Esophagus muscularis mucosa (tissue), 3 donors: ENCODE data around the gene POU5F1.
"Not testable (repeated sequence)": the region's sequence is repeated elsewhere in the genome, so short reads cannot be mapped to it uniquely, and the experiment has no call there.

Experiments
- CTCF ChIP-seq, 3 experiments: fragments of 200-600 bp in 2 of 3; fragments of 450-650 bp in 1 of 3; sonication (generic) in 2 of 3; IDR thresholded peaks; one replicate each; pipeline ENCODE4 v1.5.1; 2017 to 2019; ENCODE audit warnings: antibody characterized with exemption in 3 of 3, mild to moderate bottlenecking in 2 of 3, moderate library complexity in 1 of 3
- POLR2A ChIP-seq: fragments of 450-650 bp; IDR thresholded peaks from one replicate; pipeline ENCODE4 v1.6.1; 2017; ENCODE audit warnings: antibody characterized with exemption, moderate library complexity, mild to moderate bottlenecking, low read depth

GRCh38 chr6:31195308-31195979 lies 25.0 kb upstream of the POU5F1 start:
- TF ChIP-seq CTCF (IDR thresholded peaks at IDR 0.05); POLR2A: not testable (repeated sequence)
